ENCODE data around the gene TENT5C.

TENT5C gene

DNA sequence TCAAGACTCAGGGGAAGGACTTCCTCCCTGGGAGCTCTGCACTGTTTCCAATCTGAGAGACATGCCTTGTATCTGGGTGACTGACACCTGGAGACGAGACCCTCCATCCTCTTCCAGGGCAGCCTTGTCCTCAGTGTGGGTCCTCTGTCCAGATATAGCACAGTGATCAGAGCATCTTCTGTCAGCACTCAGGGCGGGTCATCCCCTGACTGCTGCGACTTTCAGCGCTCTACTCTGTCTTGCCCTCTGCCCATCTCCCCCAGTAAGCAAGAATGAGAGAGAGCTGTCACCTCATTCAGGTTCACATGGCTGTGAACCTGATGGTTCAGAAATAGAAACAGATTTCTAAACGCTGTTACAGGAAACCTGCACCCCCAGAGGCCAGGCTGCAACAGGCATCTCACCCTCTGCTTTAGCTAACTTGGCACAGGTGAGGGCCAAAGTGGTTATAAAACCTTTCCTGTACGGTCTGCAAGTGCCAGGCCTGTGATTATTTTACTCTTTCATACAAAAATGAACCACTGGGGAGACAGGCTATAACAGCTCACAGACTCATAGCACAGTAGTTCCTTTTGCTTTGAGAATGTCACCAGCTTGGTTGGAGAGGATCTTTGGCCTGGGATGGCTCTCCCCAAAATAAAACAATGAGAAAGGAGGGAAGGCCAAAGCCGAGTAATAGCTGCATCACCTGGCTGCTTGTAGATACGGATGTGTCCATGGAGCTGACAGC lies 11.4 kb upstream of the TENT5C start:
- DNase-seq, result no peak

DNA sequence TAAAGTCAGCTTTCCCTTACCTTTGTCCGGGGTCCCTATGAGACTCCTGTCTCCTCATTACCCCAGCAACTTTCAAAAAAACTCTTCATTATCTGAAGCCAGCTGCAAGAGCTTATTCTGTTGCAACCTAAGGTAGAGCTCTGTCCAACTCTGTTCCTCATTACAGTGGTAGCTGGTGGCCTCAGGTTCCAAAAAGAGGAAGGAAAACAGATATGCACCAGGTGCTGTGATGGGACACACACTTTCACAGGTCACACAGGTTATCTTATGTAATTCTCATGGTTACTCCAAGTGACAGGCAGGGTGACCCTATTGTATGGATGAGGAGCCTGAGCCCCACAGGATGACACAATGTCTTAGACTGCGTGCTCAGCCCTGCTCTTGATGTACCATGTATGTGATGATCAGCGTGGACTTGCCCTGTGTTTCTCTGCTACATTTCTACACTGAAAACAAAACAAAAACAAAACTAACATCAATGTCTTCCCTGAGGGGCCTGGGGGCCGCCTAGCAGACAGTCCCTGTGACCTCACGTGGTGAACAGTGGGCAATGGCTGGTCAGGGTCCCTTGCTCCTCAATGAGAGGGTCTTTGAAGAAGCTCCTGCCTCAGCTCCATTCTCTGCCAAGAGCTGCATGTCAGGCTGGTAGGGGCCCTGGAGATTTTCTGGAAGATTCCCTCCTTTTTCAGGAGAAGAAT lies 9.7 kb upstream of the TENT5C start:
- no peak for DNase-seq

DNA sequence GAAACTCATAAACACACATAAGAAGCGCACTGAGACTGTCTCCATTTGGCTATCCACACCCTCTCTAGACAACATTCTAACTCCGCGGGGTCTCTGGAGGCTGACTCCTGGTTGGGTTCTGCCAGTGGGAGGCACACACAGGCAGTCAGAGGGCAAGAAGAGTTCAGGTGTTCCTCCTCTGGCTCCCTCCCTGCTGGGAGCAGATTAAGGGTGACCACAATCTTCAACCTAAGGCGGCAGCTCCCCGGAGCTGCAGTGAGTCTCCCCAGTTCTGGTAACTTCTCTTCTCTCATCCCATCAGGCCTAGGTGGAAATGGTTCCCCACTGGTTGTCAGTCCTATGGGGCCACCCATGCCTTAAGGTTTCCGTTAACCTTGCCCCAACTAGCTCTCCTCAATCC lies 7.4 kb upstream of the TENT5C start:
- DNase-seq, result no peak

DNA sequence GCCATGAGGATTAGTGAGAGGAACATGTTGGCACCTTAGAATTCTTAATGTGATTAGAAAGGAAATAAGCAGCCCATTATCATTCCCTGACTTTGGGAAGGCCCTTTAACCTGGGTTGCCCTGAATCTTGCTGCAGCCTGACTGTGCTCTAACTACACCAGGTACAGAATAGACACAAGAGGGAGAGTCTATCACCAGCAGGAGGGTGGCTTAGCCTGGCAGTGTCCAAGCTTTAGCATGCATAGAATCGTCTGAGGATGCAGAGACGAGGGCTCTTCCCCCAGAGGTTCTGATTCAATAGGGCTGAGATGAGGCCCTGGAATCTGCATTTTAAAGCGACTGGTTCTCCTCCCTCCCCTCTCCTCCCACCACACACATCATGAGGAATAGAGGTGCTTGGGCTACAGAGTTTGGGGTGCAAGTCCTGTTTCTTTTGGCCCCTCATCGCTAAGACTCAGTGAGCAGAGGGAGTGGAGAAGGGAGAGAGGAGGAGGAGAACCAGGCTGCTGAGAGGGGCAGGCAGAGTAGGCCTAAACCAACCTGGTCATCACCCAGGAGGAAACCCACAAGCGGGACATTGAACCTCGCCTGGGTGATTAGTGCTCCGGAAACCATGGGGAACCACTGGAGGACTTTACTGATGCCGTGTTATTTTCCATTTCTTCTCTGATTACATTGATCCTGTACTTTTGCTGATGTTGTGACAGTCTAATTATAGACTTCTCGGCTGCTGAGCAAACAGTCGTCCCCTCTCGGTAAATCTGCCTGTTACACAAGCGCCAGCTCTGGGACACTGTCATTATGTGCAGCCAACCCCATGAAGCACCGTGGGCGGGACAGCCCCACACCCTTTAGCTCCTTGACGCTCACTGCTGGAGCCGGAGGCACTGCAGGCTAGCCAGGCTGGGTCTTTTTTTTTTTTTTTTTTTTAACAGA lies 6.3 kb upstream of the TENT5C start:
- no peak for DNase-seq

DNA sequence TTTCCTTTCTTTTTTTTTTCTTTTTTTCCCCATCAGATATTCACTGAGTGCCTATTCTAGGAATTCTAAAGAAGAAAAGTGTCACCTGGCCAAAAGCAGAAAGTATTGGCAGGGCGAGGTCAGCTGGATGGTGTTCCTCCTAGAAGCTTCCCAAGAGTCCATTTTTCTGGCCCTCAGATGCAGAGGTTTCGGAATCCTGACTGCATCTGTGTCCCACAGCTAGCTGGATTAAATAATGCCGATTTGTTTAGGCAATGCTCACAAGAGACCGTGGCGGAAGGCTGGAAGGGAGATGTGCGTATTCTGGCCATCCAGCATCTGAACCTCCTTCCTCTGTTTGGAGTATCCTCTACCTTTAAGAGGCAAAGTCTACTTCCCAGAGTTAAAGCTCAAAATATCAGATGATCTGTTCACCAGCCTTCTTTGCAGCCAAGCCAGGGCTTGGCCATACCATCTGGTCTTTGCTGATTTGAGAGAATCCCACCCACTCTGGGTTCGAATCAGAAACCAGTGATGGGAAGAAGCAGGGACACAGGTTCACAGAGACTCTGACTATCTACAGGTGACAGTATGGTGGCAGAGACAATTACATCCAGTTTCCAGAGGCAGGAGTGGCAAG lies 5.4 kb upstream of the TENT5C start:
- no peak for DNase-seq

DNA sequence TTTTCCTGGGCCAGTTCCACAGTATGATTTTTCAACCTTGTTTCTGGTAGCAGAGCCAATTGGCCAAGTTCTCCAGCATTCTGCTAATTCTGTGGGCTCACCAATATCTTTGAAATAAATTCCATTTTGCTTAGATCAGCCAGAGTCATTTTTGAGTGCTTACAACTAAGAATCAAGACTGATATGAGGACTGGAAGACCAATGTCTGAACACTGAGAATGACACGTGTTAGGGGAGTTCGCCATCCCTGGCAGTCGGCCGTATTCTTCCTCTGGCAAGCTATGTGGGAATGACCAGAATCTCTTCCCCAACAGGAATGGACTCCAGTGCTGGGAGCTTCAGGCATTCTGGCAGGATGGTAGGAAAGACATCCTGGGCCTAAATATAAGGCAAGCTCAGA lies 4.9 kb upstream of the TENT5C start:
- no peak for DNase-seq

DNA sequence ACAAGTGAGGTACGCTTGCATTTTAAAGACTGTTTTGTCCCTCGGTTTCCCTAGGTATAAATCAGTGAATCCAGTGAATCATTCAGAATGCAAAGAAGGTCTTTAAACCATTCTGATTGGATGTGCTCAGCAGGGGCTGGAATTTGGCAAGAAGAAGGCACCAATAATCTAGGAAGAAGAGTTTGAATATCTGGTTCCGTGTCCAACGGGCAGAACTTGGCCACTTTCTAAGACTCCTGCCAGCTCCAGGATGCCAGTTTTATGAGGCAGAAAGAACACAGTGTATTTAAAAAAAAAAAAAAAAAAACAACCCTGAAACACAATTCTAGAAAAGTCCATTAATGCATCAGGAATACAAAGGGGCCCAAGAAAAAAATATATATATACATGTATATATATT lies 3.0 kb upstream of the TENT5C start:
- no peak for DNase-seq

DNA sequence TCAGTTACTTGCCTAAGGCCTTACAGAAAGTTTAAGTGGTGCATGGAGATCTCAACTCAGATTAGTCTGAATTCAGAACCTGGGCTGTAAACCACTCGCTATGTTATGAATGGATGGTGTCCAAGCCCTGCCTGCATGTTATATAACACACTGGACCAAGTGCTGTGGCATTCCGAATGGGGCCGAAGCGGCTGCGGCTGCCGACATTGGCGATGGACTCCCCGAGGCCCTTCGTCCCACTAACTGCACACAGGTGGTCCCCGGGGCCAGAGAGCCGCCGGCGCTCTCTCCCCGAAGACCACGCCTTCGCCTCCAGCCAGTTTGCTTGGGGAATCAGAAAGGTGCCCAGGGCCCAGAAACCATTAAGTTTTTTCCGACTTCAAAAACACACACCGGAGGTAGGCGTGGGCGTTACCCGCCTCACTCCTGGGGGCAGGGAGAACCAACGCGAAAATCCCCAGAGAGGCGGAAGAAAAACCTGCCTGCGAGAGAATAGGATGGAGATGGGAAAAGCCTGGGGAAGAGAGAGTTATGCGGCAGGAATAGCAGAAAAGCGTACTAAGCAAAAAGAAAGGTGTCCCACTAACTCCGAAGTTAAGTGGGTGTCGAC lies 579 bp upstream of the TENT5C start:
- no peak for DNase-seq

DNA sequence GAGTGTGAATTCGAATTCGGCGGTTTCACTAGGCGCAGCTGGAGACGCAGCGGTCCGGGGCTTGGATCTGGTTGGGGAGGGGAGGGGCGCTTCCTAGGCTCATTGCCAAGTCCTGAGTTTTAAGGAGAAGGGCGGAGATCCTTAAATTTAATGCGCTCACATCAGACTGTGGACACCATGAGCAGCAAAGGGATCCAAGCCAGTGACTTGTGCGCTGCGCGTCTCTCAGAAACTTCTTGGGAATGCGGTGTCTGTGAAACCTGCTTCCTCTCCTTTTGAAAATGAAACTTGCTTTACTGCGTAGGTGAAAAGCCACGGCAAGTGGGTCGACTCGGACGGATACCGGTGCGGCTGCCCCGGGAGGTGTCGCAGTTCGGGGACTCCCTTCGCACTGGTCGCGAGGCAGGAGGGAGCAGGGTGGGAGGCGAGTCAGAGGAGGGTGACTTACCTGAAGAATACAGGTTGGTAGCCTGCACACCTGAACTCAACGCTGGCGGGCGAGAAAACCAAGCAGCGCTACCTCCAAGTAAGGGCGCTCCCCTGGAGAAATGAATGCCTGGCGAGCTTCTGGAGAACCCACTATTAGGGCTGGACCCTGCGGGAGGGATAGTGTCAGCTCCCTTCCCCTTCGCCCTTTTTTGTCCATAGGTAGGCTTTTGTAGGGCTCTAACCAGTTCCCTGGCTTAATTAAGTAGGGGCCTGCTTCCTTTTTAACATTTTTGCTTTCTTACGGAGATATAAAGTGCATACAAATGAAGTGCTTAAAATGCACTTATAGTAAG lies 992 bp downstream of the TENT5C start:
- DNase-seq, result no peak

DNA sequence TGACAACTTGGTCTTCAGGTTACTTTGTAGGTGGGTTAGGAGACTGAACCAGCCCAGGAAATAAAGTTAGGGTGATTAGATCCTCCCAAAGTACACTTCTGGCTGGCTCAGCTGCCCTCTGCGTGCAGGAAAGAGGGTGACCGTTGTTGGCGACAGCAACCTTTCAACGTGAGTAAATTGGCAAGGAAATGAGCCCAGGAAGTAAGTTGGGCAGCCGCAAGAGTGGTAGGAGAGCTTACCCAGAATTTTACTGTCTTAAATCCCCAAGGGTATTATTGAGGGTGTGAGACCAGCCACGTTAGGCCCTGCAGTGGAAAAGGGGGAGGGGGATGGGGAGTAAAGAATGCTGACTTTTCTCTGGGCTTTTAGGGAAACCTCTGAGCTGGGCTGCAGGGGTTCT lies 1.6 kb downstream of the TENT5C start:
- DNase-seq, result no peak

DNA sequence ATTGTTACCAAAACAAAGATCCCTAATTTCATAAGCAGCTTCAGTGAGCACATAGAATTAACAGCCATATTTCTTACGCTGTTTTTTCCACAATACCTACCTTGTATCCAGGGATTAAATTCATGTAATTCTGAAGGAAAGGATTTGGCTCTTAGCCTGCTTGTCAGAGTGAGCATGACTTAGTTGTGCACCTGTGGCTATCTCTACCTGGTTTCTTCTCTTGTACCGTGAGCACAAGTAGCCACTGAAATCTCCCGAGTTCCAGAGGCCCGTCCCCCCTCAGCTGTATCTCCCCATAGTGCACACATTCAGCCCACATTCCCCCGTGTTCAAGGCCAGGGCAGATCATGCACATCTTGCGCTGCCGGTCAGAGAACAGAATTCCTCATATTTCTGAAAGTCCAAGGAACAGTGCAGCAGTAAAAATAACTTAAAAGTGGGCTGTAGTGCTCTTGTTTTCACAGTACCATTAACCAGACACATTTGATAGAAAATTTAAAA lies 2.3 kb downstream of the TENT5C start:
- DNase-seq, result no peak

DNA sequence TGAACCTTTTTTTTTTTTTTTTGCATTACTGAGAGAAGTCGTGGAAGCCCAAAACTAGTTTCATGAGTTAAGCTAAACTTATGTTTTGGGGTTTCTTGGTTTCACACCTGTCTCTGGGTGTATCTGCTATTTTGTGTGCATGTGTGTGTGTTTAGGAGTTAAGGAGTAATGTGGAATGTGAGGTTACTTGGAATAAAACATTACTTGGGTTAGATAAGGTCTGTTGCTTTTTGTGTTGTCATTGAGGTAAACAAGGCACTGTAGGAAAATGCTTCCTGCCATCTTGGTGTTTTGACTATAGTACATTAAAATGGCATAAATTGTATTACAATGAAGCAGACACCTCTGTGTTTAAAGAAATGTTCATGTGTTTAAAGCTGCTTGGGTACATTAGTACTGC lies 2.9 kb downstream of the TENT5C start:
- no peak for DNase-seq

DNA sequence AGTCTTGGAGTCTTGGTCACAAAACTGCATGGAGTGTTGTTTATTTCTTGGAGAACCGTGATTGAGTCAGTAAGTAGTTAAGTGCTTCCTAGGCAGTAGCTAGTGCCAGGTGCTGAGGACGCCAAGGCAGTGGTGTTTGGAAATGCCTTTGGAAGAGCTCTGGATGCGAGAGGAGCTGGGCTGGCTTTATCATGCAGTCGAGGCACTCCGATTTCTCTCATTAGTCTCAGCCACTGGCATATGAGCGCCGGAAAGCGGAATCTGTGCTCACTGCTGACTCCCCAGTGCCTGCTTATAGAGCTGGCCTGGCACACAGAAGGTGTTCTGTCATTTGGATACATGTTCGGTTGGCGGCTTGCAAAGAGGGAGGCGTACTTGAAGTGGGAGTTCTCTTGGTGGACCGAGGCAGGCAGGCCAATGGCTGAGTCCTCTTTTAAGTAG lies 3.6 kb downstream of the TENT5C start:
- DNase-seq, result no peak

DNA sequence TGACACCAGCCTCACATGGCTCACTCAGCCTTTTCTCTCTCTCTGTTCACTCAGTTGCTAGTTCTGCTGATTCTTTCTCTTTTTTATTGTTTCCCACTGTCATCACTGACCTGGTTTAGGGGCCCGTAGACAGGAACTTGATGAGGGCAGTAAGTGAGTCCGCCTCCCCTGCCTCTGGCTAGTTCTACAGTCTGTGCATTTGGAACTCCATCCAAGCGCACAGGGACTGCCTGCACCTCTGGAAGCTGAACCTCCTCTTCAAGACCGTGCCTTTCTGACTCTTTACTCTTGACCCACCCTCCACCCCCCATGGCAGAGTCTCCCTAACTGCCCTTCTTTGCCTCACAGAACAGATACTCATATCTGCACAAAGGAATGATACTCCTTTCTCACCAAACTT lies 4.2 kb downstream of the TENT5C start:
- no peak for DNase-seq

DNA sequence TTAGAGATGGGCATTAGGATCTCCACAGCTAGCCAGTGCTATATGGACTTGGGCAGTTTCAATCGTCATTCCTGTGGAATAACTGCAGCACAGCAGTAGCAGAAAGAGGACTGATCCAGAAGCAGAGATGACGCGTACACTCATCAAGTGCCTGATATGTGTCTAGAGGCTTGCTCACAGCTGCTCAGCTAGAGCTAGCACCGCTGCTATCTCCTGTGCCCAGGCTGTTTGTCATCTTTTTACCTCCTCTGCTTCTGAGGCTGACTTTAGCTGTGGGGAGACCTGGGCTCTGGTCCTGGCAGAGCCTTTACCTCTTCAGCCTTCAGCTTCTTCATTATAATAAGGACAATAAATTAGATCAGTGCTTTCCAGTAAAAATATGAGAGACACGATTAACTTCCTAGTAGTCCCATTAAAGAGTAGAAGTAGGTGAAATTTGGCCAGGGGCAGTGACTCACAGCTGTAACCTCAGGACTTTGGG lies 5.3 kb downstream of the TENT5C start:
- DNase-seq, result no peak

DNA sequence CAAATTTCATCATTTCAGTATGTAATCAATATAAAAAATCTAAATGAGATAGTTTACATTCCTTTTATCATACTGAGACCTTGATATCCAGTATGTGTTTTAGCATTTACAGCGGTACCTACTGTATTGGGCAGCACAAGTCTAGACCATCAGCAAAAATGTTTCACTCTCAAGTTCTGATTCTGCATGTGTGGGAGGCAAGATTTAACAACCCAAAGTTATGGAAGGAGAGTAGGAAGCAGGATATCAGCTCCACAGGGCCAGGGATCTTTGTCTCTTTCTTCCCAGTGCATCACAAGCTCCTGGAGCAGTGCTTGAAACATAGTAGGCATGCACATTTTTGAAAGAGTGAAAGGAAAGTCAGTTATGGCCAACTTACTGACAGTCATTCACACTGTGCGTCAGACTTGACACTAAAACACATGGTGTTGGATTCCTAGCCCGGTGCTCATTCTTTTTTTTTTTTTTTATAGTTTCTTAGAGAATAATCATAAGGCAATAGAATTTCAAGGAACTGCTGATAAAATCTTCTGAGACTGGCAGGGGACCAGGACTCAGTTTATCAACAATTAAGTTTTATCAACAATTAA lies 6.1 kb downstream of the TENT5C start:
- DNase-seq, result no peak

DNA sequence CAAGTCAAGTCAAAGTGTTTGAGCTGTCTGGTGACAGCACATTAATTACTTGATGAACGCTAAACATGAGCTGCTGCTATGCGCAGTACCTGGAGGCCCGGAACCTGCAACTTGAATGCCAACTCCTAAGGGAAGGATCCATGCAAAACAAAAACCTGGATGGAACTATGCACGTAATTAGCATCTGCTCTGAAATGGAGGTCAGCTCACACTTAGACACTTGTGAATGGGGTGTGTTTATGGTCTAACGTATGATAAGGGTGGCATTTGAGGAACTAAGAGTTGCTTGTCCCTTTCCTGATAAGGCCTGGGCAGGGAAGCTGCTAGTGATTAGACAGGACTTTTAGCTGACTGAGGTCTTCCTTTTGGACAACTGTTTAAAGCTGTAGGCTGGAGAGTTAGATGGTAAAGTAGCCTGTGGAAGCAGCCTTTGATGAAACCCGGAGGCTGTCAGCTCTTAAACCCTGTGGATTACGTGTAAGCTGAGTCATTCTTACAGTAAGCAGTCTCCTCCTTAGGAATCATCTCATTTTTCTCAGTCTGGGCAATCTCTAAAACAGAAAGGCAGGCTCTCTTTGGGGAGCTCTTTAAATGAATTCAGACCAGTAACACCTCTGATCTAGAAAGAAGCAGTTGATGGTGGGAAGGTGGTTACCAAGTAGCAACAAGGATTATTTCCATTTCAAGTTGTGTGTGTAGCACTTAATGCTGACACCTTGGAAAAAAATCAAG lies 6.8 kb downstream of the TENT5C start:
- no peak for DNase-seq

DNA sequence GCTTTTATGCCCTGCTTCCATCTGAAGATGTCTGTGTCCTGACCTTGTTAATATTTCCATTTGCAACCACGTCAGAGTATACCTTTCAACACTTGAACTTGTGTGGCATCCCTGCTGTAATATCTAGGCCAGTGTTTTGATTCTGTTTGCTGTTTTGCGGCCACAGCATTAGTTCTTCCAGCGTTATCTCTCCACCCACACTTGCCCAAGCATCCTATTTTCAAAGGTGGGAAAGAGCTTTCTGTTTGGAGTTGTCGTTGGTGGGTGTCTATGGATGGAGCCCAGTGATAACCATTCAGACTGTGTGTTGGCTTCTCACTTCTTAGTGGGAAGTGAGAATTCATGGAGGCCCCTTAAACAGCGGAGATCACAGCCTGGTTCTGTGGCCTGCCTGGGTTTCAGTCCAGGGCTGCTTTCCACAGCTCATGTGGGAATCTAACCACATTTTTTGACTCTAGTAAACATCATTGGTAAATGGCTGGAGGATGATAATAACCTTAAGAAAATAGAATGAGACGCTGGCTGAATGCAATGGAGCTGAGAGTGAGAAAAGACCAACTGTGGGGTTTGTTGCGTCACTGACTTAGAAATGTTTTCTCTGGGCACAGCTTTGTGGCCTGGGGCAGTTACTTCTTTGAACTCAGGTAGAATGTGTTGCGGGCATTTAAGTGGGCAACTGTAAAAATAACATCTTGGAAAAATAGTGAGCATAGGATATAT lies 7.6 kb downstream of the TENT5C start:
- no peak for DNase-seq

DNA sequence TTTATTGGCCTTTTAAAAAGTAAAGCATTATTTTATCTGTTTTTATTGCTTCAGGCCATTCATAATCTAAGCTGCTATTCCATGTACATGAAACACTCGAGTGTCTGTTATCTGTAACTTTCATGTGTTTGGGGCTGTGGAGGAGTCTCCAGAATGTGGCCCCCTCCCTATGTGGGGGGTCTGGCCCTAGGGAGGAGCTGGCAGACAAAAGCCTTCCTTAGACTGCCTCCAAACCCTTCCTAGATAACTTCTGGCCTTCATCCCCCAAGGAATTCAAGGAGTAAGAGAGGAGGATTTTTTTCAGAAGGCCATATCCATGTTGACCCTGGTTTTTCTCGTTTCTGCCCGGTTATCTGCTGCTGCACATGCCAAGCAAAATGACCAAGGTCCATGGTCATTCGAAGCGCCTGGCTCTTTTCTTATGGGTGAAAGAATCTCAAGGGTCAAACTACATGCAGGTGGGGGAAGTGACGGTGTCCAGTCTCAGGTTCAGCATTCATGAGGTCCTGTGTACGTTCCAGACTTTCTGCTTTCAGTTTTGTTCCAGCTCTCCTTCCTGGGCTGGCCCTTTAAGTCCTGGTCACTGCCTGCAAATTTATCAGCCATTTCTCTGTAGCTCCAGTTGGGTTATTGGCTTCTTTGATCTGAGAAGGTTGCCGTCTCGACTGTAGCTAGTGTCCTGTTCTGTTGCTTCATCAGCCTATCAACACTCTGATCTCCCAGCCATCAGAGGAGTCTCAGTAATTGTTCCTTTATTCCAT lies 8.3 kb downstream of the TENT5C start:
- no peak for DNase-seq

Data from NCI-H2081 treated with DMSO at 0.1 percent for 48 hours (cell line).